ENCODE results near the gene PPIL4.

GRCh38 chr6:149468179-149468578, 77.7 kb downstream of the PPIL4 start:
- TF ChIP-seq, protein P1, sequence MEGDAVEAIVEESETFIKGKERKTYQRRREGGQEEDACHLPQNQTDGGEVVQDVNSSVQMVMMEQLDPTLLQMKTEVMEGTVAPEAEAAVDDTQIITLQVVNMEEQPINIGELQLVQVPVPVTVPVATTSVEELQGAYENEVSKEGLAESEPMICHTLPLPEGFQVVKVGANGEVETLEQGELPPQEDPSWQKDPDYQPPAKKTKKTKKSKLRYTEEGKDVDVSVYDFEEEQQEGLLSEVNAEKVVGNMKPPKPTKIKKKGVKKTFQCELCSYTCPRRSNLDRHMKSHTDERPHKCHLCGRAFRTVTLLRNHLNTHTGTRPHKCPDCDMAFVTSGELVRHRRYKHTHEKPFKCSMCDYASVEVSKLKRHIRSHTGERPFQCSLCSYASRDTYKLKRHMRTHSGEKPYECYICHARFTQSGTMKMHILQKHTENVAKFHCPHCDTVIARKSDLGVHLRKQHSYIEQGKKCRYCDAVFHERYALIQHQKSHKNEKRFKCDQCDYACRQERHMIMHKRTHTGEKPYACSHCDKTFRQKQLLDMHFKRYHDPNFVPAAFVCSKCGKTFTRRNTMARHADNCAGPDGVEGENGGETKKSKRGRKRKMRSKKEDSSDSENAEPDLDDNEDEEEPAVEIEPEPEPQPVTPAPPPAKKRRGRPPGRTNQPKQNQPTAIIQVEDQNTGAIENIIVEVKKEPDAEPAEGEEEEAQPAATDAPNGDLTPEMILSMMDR (conservative IDR thresholded peaks at IDR 0.05): no peak
- no peak for TF ChIP-seq ZFX (IDR thresholded peaks at IDR 0.05)

Measured in C4-2B (cell line).